Activated naive CD4-positive, alpha-beta T cell treated with Interleukin-2 at 50 U/mL for 16 hours (primary cell): ENCODE measurements around the gene AGRN.
"Not testable (repeated sequence)": the region's sequence is repeated elsewhere in the genome, so short reads cannot be mapped to it uniquely, and the experiment has no call there.

Experiments used
- DNase-seq: peaks from one replicate; pipeline ENCODE4 v3.0.0-alpha.2; 2020

AGRN gene

DNA sequence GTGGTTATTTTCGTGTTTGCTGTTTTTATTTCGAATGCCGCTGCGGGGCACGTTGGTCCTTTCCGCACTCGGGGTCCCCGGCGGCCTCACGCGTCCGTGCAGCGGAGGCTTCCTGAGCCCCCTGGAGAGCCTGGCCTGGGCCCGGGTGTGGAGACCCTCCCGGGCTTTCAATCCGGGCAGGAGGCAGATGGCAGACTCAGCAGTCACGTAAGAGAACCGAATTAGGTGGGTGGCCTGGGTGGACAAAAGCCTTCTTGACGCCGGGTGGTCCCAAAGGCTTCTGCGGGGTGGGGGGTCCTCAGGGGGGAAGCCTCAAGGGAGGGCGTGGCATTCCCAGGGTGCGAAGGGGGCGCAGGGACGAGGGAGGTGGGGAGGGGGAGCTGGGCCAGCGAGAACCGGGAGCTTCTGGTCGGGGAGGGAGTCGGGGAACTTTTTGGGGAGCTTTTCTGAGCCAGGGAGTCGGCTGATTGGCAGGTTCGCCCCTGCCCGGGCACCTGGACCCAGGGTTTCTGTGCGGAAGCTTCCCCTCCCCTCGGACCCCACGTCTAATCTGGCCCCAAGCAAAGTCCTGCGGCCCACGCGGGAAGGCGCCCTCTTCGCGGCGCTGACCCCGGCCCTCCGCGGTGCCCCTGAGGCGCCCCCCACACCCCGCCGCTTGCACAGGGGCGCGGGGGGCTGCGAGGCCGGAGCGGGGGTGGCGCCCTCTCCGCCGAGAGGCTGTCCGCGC is 18.7 kb upstream of the AGRN start:
- DNase-seq = no peak

DNA sequence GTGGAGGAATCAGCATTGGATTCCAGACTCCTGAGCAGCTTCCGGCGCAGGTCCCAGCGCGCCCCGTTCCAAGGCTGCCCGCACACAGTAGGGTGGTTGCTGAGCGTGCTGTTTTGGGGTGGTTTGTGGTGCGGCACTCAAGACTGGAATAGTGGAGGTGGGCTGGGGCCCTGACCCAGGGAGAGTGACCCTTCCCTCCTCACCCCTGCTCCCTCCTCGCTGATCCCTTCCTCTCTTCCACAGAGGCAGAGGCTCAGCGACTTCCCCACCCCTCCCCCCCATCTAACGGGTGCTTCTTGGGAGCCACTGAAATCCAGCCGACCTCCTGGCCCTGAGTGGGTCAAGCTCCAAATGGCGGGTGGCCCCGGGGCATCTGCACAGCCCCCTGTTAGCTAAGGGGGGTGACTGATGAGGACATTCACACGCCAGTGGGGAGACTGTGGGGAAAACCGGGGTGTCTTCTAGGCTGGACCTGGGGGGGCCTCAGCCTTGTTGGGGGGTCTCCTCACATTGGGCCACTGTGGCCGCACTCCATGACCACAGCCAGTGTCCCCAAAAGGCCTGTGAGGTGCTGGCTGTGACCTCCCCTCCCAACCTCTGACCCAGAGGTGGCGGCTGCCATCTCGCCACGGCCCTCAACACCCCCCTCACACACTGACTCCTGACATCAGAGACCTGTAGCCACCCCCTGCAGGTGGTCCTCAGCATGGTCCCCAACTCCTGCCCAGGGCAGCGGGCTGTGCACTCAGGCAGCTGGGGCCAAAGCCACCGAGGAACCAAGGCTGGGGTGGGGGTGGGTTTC is 16.1 kb upstream of the AGRN start:
- no peak for DNase-seq

DNA sequence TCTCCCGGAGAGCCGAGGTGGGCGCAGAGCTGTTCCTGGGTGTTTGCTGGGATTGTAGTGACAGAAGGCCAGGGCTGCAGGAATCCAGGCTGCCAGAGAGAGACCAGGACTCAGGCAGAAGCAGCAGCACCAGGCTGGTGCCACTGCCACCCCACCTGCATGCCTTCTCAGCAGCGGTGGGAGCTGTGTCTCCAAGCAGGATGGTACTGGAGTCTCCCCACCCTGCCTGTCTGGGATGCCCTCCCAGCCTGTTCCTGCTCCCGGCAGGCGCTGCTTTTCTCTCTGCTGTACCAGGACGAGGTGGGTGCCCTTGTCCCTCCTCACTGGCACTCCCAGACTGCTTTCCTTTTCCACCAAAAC is 15.5 kb upstream of the AGRN start:
- no peak for DNase-seq

DNA sequence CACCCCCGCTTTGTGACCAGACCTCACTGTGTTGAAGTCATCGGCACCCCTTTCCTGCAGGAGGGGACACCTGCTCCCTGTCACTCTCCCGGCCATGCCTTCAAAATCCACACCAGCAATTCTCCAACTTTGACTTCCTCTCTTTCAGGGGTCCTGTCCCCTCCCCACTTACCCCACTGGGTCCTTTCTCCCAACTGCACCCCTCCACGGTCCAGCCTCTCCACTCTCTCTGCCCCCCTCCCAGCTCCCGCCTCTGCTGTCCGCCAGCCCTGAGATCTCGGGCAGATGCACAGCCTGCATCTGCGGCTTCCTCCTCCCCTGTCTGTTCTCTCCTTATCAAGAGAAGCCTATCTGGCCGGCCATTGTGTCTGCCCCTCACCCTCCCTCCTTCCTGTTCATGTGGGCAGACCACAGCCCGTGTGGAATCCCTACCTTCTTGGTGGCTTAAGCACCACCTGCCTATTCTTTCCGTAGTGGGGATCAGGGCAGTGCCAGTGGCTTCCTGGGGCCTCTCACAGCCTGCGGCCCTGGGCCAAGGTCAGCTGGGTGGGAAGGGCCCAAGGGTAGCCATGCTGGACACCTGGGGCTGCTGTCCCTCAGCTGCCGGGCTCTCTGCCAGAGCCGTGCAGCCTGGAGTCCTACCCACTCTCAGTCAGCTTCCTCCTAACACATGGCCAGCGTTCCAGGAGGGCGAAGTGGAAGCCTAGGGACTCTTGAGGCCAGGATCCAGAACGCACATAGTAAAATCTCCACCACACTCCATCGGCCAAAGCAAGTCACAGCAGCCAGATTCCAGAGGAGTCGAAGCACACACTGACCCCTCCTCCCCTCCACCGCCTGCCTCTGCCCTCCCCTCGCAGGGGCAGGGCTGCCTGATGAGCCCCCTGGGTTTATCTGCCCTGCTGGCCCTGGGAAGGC is 14.9 kb upstream of the AGRN start:
- no peak for DNase-seq

DNA sequence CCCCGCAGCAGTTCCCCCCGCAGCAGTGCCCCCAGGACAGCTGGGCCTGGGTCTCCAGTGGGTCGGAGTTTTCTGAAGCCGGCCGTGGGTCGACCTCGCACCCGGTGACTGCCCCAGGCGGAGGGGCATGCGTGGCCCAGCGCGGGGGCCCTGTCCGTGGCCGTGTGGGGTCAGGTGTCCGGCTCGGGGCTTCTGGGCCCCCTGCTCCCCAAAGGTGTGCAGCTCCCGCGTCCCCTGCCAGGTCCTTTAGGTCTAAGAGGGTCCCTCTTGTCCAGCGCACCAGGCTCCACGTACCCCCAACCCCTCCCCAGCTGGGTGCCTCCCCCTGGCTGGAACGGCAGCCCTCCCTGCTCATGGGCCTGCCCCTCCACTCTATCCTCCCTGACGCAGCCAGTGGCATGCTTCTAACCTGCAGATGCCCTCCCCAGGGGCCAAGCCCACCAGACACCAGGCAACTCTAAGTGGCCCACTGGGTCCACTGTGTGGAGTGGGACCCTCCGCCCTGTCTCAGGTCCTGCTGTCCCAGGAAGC is 14.1 kb upstream of the AGRN start:
- DNase-seq = no peak

DNA sequence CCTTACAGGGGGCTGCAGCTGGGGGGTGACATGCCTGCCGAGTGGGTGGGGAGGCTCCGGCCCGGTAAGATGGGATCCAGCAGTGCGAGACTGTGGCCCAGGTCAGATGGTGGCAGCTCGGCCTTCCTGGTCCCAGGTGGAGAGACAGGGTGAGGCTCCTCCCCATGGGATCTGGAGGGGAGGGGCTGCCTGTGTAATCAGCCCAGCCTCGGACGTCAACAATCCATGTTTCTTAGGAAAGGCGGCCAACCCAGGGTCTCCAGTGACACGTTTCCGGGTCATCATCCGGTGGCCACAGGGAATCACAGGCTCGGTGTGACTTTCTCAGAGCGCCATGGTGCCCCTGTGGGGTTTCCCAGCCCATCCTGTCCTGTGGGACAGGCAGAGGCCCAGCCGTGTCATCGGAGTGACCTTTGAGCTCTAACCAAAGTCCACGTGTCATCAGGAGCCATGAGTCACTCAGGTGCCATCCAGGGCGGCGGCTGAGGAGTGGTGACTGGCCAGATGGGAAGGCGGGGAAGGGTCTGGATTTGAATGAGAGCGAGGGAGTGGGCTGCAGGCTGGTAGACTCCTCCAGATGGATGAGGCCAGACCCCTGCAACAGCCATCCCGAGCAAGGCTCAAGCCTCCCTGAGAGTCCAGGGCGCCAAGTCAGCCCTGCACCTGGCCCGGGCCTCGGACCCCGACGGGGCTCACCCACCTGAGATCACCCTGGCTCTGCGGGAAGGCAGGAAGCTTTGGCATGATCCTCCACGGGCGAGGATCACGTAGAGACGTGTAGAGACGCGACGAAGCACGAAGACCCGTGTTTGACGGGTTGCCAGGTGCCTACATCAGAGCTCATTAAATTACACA is 13.4 kb upstream of the AGRN start:
- no peak for DNase-seq

DNA sequence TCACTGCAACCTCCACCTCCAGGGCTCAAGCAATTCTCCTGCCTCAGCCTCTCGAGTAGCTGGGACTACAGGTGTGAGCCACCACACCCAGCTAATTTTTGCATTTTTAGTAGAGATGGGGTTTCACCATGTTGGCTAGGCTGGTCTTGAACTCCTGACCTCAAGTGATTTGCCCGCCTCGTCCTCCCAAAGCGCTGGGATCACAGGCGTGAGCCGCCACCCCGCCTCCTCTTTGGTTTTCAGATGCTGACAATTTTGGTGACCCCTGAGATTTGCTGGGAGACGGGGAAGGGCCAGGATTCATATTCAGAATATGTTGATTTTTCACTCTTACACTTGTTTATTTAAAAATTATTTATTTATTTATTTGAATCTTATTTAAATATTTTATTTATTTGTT is 9.8 kb upstream of the AGRN start:
- not testable (repeated sequence) for DNase-seq

DNA sequence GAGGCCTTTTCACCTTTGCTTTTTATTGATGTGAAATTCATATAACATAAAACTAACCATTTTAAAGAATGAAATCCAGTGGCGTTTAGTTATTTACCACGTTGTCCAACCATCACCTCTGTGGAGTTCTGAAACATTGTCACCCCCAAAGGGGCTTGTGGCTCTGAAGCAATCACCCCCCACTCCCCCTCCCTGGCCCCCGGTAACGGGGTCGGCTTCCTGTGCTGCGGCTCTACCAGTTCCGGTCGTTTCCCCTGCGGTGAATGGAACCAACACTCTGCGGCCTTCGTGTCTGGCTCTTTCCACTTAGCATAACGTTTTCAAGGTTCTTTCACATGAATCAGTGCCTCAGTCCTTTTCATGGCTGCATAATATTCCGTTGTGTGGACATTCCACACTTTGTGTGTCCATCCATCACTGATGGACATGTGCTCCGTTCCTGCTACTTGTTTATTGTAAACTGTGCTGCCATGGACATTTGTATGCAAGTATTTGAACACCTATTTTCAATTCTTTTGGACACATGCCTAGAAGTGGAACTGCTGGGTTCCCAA is 8.4 kb upstream of the AGRN start:
- DNase-seq = no peak

DNA sequence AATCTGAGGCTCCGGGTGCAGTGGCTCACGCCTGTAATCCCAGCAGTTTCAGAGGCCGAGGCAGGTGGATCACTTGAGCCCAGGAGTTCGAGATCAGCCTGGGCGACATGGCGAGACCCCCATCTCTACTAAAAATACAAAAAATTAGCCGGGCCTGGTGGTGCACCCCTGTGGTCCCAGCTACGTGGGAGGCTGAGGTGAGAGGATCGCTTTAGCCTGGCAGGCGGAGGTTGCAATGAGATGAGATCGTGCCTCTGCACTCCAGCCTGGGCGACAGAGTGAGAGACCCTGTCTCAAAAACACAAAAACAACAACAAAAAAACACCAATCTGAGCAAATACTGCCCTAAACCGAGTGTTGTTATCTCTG is 7.2 kb upstream of the AGRN start:
- DNase-seq = not testable (repeated sequence)

DNA sequence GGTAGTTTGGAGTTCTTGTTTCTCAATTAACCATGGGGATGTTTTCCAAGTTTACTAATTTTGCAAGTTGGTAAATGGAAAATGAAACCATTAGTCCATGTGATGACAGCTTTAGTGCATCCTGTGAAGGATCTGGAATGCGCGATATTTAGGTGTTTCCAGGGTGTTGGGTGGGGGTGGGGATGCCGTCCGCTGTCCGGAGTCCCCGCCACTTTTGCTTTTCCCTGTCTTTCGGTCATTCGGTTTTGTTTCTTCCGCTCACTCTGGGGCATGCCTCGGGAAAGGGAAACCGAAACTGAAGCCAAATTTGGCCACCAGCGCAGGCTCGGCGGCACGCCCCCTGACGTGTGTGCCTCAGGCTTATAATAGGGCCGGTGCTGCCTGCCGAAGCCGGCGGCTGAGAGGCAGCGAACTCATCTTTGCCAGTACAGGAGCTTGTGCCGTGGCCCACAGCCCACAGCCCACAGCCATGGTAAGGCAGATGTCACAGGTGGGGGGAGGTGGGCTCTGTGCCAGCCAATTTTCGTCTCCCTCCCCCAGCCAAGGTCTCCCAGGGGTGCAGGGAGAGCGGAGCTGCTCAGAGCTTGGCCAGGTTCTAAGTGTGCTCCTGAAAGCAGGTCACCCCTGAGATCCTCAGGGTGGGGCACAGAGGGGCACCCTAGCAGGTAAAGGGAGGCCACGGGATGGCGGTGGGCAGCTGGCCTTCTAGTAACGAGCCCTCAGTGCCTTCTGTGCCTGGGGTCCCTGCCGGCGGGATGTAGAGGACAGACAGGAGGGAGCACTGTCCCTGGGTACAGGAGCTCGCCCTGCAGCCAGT is 6.6 kb upstream of the AGRN start, which contains the start of gene ISG15:
ISG15 (plus strand) TSS at position 393 of the 817 bp plus-strand sequence; CDS start at position 470, 77 bp downstream.
- peak; percentile 87 for DNase-seq

DNA sequence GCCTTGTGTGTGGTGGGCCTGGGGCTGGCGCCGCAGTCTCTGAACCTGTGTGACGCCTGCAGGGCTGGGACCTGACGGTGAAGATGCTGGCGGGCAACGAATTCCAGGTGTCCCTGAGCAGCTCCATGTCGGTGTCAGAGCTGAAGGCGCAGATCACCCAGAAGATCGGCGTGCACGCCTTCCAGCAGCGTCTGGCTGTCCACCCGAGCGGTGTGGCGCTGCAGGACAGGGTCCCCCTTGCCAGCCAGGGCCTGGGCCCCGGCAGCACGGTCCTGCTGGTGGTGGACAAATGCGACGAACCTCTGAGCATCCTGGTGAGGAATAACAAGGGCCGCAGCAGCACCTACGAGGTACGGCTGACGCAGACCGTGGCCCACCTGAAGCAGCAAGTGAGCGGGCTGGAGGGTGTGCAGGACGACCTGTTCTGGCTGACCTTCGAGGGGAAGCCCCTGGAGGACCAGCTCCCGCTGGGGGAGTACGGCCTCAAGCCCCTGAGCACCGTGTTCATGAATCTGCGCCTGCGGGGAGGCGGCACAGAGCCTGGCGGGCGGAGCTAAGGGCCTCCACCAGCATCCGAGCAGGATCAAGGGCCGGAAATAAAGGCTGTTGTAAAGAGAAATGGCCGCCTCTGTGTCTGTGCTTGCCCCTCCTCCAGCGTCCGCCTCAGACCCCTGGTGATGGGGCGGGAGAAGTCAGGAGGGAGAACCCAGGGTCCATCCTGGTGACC is 5.8 kb upstream of the AGRN start:
- DNase-seq = peak; percentile 56

DNA sequence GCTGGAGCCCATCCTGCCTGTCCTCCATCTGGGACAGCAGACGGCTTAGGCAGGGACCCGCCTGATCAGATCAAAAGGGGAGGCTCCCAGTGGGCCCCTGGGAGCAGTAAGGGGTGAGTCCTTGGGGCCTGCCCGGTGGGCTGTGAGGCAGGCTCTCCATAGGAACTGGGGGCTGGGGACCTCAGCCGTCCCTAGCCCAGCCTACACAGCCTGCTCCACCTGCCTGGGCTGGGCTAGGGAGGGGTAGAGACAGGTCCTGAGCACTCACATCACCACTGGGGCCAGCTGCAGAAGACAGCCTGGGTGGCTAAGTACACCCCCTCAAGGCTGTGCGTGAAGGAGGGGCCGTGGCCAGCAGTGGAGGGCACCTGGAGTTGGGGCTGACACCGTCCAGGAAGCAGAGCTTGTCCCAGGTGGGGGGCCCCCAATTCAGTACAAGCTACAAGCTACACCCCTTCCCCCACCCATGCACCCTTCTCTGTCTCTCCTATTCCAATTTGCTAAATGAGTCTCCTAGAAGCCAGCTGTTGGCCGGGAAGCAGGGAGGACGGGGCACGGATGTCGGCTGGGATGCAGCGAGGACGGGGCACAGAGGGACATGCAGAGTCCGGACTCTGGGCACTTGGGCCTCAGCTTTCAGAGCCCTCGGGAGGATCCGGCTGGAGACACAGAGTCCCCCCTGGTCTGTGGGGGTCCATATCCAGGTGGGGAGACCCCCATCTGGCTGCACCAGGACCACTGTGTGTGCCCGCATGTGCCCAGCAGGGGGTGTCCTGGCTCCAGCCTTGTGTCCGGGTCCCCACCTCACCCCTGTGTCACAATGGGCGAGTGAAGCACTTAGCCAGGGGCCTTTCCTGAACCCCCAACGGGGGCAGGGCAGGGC is 4.9 kb upstream of the AGRN start:
- DNase-seq = no peak

DNA sequence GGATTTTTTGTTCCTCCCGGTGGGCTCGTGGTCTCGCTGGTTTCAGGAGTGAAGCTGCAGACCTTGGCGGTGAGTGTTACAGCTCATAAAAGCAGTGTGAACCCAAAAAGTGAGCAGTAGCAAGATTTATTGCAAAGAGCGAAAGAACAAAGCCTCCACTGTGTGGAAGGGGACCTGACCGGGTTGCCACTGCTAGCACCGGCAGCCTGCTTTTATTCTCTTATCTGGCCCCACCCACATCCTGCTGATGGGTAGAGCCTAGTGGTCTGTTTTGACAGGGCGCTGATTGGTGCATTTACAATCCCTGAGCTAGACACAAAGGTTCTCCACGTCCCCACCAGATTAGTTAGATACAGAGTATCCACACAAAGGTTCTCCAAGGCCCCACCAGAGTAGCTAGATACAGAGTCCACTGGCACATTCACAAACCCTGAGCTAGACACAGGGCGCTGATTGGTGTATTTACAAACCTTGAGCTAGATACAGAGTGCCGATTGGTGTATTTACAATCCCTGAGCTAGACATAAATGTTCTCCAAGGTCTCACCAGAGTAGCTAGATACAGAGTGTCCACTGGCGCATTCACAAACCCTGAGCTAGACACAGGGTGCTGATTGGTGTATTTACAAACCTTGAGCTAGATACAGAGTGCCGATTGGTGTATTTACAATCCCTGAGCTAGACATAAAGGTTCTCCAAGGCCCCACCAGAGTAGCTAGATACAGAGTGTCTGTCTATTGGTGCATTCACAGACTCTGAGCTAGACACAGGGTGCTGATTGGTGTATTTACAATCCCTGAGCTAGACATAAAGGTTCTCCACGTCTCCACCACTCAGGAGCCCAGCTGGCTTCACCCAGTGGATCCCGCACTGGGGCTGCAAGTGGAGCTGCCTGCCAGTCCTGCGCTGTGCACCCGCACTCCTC is 2.3 kb upstream of the AGRN start:
- not testable (repeated sequence) for DNase-seq

DNA sequence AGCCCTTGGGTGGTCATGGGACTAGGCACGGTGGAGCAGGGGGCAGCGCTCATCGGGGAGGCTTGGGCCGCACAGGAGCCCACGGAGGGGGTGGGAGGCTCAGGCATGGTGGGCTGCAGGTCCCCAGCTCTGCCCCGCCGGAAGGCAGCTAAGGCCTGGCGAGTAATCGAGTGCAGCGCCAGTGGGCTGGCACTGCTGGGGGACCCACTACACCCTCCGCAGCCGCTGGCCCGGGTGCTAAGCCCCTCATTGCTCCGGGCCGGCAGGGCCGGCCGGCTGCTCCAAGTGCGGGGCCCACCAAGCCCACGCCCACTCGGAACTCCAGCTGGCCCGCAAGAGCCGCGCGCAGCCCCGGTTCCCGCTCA is 1.6 kb upstream of the AGRN start:
- DNase-seq = not testable (repeated sequence)

DNA sequence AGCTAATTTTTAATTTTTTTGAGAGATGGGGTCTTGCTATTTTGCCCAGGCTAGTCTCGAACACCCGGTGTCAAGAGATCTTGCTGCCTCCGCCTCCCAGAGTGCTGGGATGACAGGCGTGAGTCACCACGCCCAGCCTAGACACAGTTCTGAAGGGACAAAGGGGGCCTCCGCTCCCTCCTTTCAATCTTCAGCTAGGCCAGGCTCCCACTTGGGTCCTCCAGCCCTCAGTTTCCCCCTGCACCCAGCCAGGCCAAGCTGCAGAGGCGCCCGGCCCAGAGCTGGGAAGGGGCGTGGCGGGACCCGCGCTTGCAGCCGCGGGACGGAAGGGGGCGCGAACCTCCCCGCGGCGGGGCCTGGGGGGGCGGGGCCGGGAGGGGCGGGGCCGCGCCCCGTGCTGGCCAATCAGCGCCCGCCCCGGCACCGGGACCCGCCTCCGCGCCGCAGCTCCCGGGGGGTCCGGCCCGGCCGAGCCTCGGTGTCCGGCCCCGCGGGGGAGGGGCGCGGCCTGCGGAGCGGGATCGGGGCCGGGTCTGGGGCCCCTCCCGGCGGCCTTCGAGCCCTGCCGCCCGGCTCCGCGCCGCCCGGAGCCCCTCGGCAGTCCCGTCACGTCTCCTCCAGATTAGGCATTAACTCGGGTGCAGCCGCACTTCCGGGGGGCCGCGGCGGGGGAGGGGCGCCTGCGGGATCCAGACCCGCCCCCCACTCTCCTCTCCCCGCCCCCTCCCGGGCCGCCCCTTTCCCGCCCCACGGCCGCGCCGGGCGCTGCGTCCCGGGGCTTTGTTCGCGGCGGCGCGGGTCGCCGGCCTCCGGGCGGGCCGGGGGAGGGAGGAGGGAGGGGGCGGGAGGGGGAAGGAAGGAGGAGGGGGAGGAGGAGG is 559 bp upstream of the AGRN start:
- DNase-seq = peak; percentile 79

DNA sequence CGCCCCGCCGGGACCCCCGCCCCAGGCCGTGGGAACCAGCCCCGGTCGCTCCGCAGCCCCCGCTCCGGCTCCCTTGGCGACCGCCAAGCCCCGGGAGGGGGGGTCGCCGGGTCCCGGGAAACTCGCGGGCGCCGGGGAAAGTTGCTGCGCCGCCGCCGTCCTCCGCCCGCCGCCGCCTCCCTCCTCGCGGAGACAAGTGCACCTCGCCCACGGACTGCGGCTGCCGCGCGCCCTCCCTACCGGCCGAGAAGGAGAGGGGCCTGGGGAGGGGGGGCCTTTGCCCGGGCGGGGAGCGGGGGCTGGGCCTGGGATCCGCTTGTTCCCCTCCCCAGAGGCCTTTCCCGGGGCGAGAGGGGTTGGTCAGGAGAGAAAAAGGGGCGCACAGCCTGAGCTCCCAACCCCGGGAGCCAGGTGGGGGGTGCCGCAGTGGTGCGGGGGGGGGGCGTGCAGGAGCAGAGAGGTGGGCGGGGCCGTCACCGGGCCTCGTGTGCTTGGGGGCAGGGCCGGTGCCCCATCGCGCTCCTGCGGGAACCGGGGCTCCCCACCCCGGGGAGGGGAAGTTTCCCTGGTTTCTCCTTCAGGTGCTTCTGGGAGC is 592 bp downstream of the AGRN start:
- DNase-seq = peak; percentile 52
